ENCODE data around the gene OGDHL.
"Not testable (repeated sequence)": the region's sequence is repeated elsewhere in the genome, so short reads cannot be mapped to it uniquely, and the experiment has no call there.

OGDHL gene

DNA sequence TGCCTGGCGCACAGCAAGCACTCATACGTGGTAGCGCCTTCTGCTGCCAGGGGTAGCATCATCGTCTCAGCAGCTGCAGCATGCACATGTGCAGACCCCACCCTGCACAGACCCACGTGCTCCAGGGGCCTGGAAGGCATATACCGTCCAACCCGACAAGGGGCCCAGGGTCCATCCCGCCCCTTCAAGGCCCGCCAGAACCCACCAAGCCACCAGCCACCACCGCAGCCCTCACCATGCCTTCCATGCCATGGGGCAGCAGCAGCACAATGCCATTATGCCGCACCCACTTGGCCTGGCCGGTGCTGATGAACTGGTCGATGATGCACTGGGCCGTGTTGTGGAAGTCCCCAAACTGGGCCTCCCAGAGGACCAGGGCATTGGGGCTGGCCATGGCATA is 22.7 kb downstream of the OGDHL start:
- no peak for DNase-seq (ENCODE audit: low spot score)

GRCh38 chr10:49738616-49739360 is 23.3 kb downstream of the OGDHL start:
- DNase-seq (ENCODE audit: low spot score) = no peak

GRCh38 chr10:49737474-49738201 is 24.5 kb downstream of the OGDHL start:
- DNase-seq (ENCODE audit: low spot score) = no peak

- DNase-seq (ENCODE audit: low spot score) = no peak
Measured at GRCh38 chr10:49736564-49737113, 25.5 kb downstream of the OGDHL start.

- no peak for DNase-seq (ENCODE audit: low spot score)
Measured at GRCh38 chr10:49735848-49736563, 26.1 kb downstream of the OGDHL start.

DNA sequence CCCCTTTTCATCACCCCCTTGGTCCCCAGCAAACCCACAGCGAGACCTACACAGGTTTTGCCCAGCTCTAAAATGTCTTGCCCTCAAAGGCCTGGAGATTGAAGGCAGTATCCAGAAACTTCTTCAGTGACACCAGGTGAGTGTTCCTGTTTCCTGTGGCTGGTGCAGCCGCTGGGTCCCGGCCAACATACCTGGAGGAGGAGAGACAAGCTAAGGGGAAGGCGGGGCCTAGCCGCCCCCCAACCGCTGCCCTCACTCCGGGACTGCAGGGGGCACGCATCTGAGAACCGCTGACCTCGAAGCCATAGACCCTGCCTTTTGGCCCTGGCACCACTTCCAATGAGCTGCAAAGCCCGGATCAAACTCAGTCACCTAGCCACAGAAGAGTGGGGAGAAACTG is 27.0 kb downstream of the OGDHL start:
- no peak for DNase-seq (ENCODE audit: low spot score)

- DNase-seq (ENCODE audit: low spot score) = no peak
Measured at GRCh38 chr10:49734676-49735075, 27.4 kb downstream of the OGDHL start.

GRCh38 chr10:49733866-49734265 is 28.3 kb downstream of the OGDHL start:
- DNase-seq (ENCODE audit: low spot score) = no peak

DNA sequence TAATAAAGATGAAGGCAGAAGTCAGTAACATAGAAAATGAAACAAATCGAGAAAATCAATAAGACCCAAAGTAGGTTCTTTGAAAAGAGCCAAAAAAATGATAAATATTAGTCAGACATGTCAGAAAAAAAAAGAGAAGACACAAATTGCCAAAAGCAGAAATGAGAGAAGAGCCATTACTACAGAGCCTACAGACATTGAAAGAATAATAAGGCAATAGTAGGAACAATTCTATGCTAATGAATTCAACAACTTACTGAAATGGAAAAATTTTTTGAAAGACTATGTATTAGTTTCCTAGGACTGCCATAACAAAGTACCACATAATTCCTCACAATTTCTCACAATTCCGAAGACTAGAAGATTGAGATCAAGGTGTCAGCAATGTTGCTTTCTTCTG is 35.5 kb downstream of the OGDHL start:
- DNase-seq (ENCODE audit: low spot score) = no peak

DNA sequence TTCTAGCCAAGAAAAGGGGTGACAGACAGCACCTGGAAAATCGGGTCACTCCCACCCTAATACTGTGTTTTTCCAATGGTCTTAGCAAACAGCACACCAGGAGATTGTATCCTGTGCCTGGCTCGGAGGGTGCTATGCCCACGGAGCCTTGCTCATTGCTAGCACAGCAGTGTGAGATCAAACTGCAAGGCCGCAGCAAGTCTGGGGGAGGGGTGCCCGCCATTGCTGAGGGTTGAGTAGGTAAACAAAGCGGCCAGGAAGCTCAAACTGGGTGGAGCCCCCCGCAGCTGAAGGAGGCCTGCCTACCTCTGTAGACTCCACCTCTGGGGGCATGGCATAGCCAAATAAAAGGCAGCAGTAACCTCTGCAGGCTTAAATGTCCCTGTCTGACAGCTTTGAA is 47.0 kb downstream of the OGDHL start:
- DNase-seq (ENCODE audit: low spot score) = not testable (repeated sequence)

GRCh38 chr10:49713266-49713665 is 48.9 kb downstream of the OGDHL start:
- no peak for DNase-seq (ENCODE audit: low spot score)

- DNase-seq (ENCODE audit: low spot score) = no peak
Measured at GRCh38 chr10:49711481-49711880, 50.6 kb downstream of the OGDHL start.

DNA sequence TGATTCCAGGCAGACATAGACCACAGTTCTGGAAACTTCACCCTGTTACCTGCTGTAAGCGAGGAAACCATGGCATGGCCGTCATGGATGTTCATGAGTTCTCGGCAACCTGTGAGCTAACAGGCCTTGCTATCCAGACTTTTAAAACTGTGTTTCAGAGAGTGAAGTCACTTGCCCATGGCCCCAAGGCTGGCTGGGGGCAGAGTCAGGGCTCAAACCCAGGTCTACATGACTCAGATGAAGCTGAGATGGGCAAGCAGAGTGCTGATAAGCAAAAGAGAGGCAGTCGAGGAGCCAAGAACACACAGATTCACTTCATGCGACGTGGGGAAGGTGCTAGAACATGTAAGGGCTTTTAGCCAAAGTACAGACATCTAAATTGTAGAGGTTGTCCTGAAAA is 51.2 kb downstream of the OGDHL start:
- no peak for DNase-seq (ENCODE audit: low spot score)

DNA sequence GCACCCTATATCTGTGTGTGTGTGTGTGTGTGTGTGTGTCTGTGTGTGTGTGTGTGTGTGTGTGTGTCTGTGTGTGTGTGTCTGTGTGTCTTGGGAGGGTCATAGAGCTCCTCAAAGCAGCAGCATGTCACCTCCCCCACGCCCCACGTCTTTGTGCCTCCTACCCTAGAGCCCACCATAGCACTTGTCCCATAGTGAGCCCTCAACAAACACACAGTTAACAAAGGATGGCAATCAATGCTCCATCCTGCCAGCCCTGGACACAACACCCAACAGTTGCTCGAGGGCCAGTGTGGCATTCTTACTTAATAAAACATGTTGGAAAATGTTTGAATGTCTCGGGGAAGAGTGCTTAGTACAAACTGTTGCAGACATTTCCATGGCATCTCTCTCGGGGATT is 52.2 kb downstream of the OGDHL start:
- no peak for DNase-seq (ENCODE audit: low spot score)

DNA sequence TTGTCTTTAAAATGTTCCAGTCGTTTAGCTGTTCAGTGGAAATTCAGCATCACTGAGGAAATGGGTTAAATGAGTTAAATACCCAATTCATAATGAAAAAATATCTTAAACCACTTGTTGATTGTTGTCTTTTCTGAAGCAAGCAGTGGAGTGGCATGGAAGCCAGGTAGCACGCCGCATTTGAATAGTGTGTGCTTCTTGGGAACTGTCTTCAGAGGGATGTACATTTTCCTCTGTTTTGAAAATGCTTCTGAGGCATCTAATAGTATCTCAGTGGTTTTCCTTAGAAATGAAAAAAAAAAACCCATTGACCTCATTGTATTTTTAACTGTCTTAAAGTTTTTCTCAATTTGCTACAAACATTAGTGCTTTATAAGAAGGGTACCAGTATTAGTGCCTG is 54.5 kb downstream of the OGDHL start:
- DNase-seq (ENCODE audit: low spot score) = no peak

GRCh38 chr10:49700997-49701396 is 61.1 kb downstream of the OGDHL start:
- no peak for DNase-seq (ENCODE audit: low spot score)

DNA sequence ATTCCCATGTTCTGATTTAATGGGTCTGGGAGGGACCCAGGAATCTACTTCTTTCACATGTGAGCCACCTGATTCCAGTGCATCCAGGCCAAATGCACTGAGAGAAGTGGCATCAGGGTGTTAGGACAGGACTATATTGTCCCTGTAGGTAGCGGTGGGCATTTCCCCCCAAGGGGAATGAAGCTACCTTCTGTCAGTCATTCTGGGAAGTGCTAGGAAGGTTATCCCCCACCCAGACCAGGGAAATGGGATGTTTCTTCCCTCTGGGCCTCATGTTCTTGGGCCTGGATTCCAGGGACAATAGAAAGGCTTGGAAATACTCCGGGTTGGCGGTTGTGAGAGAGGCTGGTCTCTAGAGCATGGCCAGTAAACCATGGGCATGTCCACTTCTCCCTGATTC is 61.9 kb downstream of the OGDHL start:
- DNase-seq (ENCODE audit: low spot score) = no peak

DNA sequence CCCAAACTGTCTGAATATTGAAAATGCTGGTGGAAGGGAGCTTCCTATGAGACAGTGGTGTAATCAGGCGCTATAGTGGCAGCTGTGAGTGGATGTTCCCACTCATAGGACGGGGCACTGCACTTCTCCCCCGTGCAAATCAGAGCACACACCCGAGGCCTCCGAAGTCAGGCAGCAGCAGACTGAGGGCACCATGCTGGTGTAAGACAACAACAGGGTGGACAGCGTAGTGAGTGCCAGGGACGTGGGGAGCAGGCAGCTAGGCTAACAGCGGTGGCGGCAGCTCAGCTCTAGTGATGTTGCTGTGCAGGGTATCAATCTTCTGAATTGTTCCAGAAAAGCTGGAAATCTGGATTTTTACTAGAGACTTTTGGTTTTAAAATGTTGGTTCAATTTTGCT is 63.4 kb downstream of the OGDHL start:
- DNase-seq (ENCODE audit: low spot score) = no peak

DNA sequence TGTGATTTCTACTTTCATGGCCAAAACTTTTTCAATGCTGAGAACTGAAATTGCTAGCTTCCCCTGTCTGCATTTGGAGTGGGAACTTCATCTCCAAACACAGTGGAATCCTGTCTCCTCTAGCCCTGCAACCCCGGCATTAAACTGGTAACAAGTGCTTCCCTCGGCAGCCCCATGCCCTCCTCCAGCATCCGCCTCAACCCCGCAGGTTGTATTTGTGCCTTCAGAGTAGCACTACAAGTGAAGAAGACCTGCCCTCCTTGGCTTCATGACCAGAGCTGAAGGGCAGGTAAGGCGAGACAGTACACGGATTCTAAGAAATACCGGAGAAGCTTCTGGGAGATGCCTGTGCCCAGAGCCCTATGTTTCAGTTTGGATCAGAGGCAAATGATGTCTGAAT is 65.8 kb downstream of the OGDHL start:
- DNase-seq (ENCODE audit: low spot score) = no peak

GRCh38 chr10:49694466-49694865 is 67.7 kb downstream of the OGDHL start:
- no peak for DNase-seq (ENCODE audit: low spot score)

DNA sequence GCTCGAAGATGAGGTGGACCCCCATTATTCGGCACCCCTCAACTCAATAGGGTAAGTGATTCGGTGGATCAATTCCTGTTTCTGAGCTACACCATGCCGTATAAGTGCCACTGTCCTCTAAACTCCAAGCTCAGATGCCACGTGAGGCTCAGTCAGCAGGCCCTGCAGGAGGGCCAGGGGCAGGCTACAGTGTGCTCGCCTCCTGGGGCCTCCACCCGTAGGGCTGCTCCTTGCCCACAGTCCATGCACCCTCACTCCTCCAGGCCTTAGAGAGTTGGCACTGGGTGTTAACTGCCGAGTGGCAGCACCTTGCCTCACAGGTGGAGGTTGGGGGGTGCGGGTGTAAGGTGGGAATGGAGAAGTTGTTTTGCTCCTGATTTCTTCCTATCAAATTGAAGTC is 70.5 kb downstream of the OGDHL start:
- DNase-seq (ENCODE audit: low spot score) = no peak

DNA sequence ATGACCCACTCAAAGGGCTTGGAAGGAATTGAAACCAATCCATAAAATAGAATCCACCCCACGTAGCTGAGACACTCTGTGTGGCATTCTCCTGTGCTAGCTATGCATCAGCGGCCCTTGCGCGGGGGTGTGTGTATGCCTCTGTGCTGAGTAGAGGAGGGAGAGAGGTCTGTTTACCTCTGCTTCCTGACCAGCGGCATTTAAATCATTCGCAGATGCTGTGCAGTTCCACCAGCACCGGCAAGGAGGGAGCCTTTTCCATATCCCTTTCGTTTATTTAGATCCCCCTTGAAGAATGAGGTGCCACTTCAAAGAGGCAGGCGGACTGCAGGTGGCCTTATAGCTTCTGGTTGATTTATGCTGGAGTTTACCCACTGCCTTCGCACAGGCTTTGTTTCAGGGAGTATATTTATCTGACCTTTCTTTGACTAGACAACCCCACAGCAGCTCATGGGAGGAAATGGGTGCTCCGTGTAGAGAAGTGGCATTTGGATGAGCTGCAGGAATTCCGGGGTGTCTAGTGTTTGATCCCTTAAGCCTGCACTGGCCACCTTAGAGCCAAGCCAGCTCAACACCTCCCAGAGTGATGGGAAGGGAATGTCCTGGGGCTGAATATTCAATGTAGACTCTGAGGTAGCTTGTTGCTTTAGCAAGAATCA is 71.3 kb downstream of the OGDHL start:
- DNase-seq (ENCODE audit: low spot score) = no peak

All from NAMALWA (cell line).